Activated naive CD8-positive, alpha-beta T cell (primary cell): ENCODE data around the gene POU2AF2.
"Not testable (repeated sequence)": the region's sequence is repeated elsewhere in the genome, so short reads cannot be mapped to it uniquely, and the experiment has no call there.

Source experiments
- H3K27ac Mint-ChIP-seq: one replicate; pipeline ENCODE4 v1.8.0; 2021; ENCODE audit warnings: mixed read lengths
- H3K27me3 Mint-ChIP-seq: one replicate; pipeline ENCODE4 v1.8.0; 2021; ENCODE audit warnings: mixed read lengths
- H3K36me3 Mint-ChIP-seq: one replicate; pipeline ENCODE4 v1.8.0; 2021; ENCODE audit warnings: mixed read lengths
- H3K4me1 Mint-ChIP-seq: one replicate; pipeline ENCODE4 v1.8.0; 2021; ENCODE audit warnings: low read depth, mixed read lengths
- H3K4me3 Mint-ChIP-seq: one replicate; pipeline ENCODE4 v1.8.0; 2021; ENCODE audit warnings: mild to moderate bottlenecking, mixed read lengths
- H3K9me3 Mint-ChIP-seq: one replicate; pipeline ENCODE4 v1.8.0; 2021; ENCODE audit warnings: low read depth, mixed read lengths

The POU2AF2 gene

GRCh38 chr11:111283945-111284481, 38.5 kb downstream of the POU2AF2 start:
- H3K9me3 Mint-ChIP-seq = no peaks in the 10 kb centered on the region
- no peaks in the 10 kb centered on the region for H3K27me3 Mint-ChIP-seq
- H3K4me3 Mint-ChIP-seq = no peak overlapping the region
- no peaks in the 10 kb centered on the region for H3K4me1 Mint-ChIP-seq
- no peak overlapping the region for H3K27ac Mint-ChIP-seq
- H3K36me3 Mint-ChIP-seq = no peaks in the 10 kb centered on the region

GRCh38 chr11:111285189-111286091, 39.9 kb downstream of the POU2AF2 start:
- Mint-ChIP-seq H3K4me1 (no peaks in the 10 kb centered on the region), H3K36me3 (no peaks in the 10 kb centered on the region), H3K27me3 (no peaks in the 10 kb centered on the region), H3K4me3 (no peak overlapping the region), H3K27ac (no peak overlapping the region), H3K9me3 (no peaks in the 10 kb centered on the region)

- H3K4me3 Mint-ChIP-seq = no peak overlapping the region
Observed at GRCh38 chr11:111291764-111292163, 46.2 kb downstream of the POU2AF2 start.

GRCh38 chr11:111292408-111292807, 46.9 kb downstream of the POU2AF2 start:
- H3K36me3 Mint-ChIP-seq, H3K9me3 Mint-ChIP-seq, H3K27ac Mint-ChIP-seq, H3K27me3 Mint-ChIP-seq, H3K4me3 Mint-ChIP-seq, H3K4me1 Mint-ChIP-seq: not testable (repeated sequence)

More at GRCh38 chr11:111291764-111292163, 46.2 kb downstream of the POU2AF2 start:
- no peak overlapping the region for H3K27ac Mint-ChIP-seq
- no peaks in the 10 kb centered on the region for H3K27me3 Mint-ChIP-seq
- no peaks in the 10 kb centered on the region for H3K36me3 Mint-ChIP-seq
- H3K4me1 Mint-ChIP-seq = no peaks in the 10 kb centered on the region
- no peaks in the 10 kb centered on the region for H3K9me3 Mint-ChIP-seq

GRCh38 chr11:111296196-111296595, 50.7 kb downstream of the POU2AF2 start:
- no peak overlapping the region for H3K27ac Mint-ChIP-seq
- peaks cover 4% of the 10 kb centered on the region for H3K4me1 Mint-ChIP-seq
- H3K36me3 Mint-ChIP-seq = no peaks in the 10 kb centered on the region
- no peaks in the 10 kb centered on the region for H3K9me3 Mint-ChIP-seq
- H3K27me3 Mint-ChIP-seq = peaks cover 9% of the 10 kb centered on the region
- H3K4me3 Mint-ChIP-seq = no peak overlapping the region

- Mint-ChIP-seq H3K4me3 (peak overlapping the region; percentile 59), H3K9me3 (no peaks in the 10 kb centered on the region), H3K27me3 (peaks cover 9% of the 10 kb centered on the region), H3K36me3 (no peaks in the 10 kb centered on the region), H3K27ac (no peak overlapping the region), H3K4me1 (peaks cover 4% of the 10 kb centered on the region)
Observed at GRCh38 chr11:111297696-111298095, 52.2 kb downstream of the POU2AF2 start.

- Mint-ChIP-seq H3K9me3 (no peaks in the 10 kb centered on the region), H3K4me3 (peak within 1 kb of the TSS; percentile 59), H3K27me3 (peaks cover 10% of the 10 kb centered on the region), H3K36me3 (no peaks in the 10 kb centered on the region), H3K4me1 (peaks cover 4% of the 10 kb centered on the region), H3K27ac (no peak within 1 kb of the TSS)
Observed at GRCh38 chr11:111298413-111299100, 53.0 kb downstream of the POU2AF2 start, which contains the start of gene POU2AF3. Gene POU2AF3 (plus strand): TSS chr11:111298546. CDS start chr11:111298582, 36 bp downstream.

GRCh38 chr11:111299101-111300026, 53.8 kb downstream of the POU2AF2 start:
- Mint-ChIP-seq H3K4me3 (peak overlapping the region; percentile 23), H3K36me3 (no peaks in the 10 kb centered on the region), H3K4me1 (peaks cover 4% of the 10 kb centered on the region), H3K27me3 (peaks cover 10% of the 10 kb centered on the region), H3K9me3 (no peaks in the 10 kb centered on the region), H3K27ac (no peak overlapping the region)

- Mint-ChIP-seq H3K9me3 (no peaks in the 10 kb centered on the region), H3K27ac (no peak overlapping the region), H3K4me3 (peak overlapping the region; percentile 6), H3K4me1 (peaks cover 4% of the 10 kb centered on the region), H3K36me3 (no peaks in the 10 kb centered on the region), H3K27me3 (peaks cover 10% of the 10 kb centered on the region)
Observed at GRCh38 chr11:111300569-111300968, 55.0 kb downstream of the POU2AF2 start.

- Mint-ChIP-seq H3K27me3 (peaks cover 10% of the 10 kb centered on the region), H3K9me3 (no peaks in the 10 kb centered on the region)
Observed at GRCh38 chr11:111301004-111301841, 55.7 kb downstream of the POU2AF2 start.

GRCh38 chr11:111301842-111302118, 56.3 kb downstream of the POU2AF2 start:
- Mint-ChIP-seq H3K9me3 (no peaks in the 10 kb centered on the region), H3K27ac (no peak overlapping the region), H3K4me3 (no peak overlapping the region), H3K27me3 (peaks cover 10% of the 10 kb centered on the region), H3K36me3 (no peaks in the 10 kb centered on the region), H3K4me1 (peaks cover 4% of the 10 kb centered on the region)

More at GRCh38 chr11:111301004-111301841, 55.7 kb downstream of the POU2AF2 start:
- no peak overlapping the region for H3K4me3 Mint-ChIP-seq
- H3K4me1 Mint-ChIP-seq = peaks cover 4% of the 10 kb centered on the region
- H3K27ac Mint-ChIP-seq = no peak overlapping the region
- no peaks in the 10 kb centered on the region for H3K36me3 Mint-ChIP-seq

GRCh38 chr11:111302298-111302697, 56.8 kb downstream of the POU2AF2 start:
- no peaks in the 10 kb centered on the region for H3K36me3 Mint-ChIP-seq
- no peak overlapping the region for H3K4me3 Mint-ChIP-seq
- H3K4me1 Mint-ChIP-seq = peaks cover 4% of the 10 kb centered on the region
- H3K27ac Mint-ChIP-seq = no peak overlapping the region
- no peaks in the 10 kb centered on the region for H3K9me3 Mint-ChIP-seq
- H3K27me3 Mint-ChIP-seq = peaks cover 10% of the 10 kb centered on the region

GRCh38 chr11:111303461-111303860, 57.9 kb downstream of the POU2AF2 start:
- no peaks in the 10 kb centered on the region for H3K36me3 Mint-ChIP-seq
- H3K4me1 Mint-ChIP-seq = peaks cover 1% of the 10 kb centered on the region
- peaks cover 10% of the 10 kb centered on the region for H3K27me3 Mint-ChIP-seq
- no peaks in the 10 kb centered on the region for H3K9me3 Mint-ChIP-seq
- no peak overlapping the region for H3K27ac Mint-ChIP-seq
- no peak overlapping the region for H3K4me3 Mint-ChIP-seq
